GM12878 (cell line): ENCODE measurements around the gene DYNLT3. TPM values are rescaled to one million over a fixed set of nuclear protein-coding genes. Genes with fewer than 3 reads are reported as not detected.

ENCODE experiments used
- ATAC-seq: fragments of 200-7000 bp; cut with Tn5 transposase; 3 replicates; pipeline ENCODE4 v1.9.1; 2020; ENCODE audit warnings: mild to moderate bottlenecking, moderate library complexity
- BruUV-seq: library from RNA; stranded (reverse); fragments of 400-500 nt; replicated peaks from 2 replicates; lab custom pipeline; 2021; lab: Mats Ljungman, UMichigan
- CTCF ChIA-PET: fragments of 300-600 bp; sonication (Branson Sonifier 250); formaldehyde crosslinking; extraction: SDS; loops from one replicate; lab custom pipeline; 2021; ENCODE audit warnings: inconsistent platforms; lab: Yijun Ruan, JAX
- POLR2A ChIA-PET: fragments of 350-600 bp; formaldehyde crosslinking; extraction: SDS; loops from one replicate; lab custom pipeline; 2021; ENCODE audit warnings: inconsistent platforms; lab: Charles Lee
- RAD21 ChIA-PET: fragments of 300-600 bp; sonication (Branson Sonifier 250); formaldehyde crosslinking; loops from one replicate; lab custom pipeline; 2023; ENCODE audit warnings: antibody characterized with exemption; ENCODE audit not compliant: unreplicated experiment; lab: Charles Lee
- SMC1A ChIA-PET: fragments of 300-600 bp; sonication (Branson Sonifier 250); formaldehyde crosslinking; loops from one replicate; lab custom pipeline; 2023; ENCODE audit not compliant: unreplicated experiment, uncharacterized antibody; lab: Charles Lee
- DNase-seq: peaks from one replicate; pipeline ENCODE4 v3.0.0-alpha.2; 2011; ENCODE audit warnings: low read depth, low spot score
- FAIRE-seq: peaks from 3 replicates; lab custom pipeline; 2011; peaks lifted over from hg19 to GRCh38; lab: Jason Lieb, UNC
- H2AFZ ChIP-seq: 2 replicates; pipeline ENCODE4 v1.6.0; 2011; ENCODE audit warnings: low read depth, low read length, control low read depth; ENCODE audit not compliant: control insufficient read depth
- H3K27ac ChIP-seq: 2 replicates; pipeline ENCODE4 v1.5.1; 2011; ENCODE audit warnings: control low read depth; ENCODE audit not compliant: control insufficient read depth, insufficient read depth
- H3K27me3 ChIP-seq, 2 experiments: replicated peaks in 1 of 2; 2 replicates each; pipeline versions ENCODE4 v1.6.0 to v1.6.1; 2011; ENCODE audit warnings: low read length in 1 of 2; ENCODE audit not compliant: control insufficient read depth in 2 of 2, insufficient read depth in 2 of 2
- H3K36me3 ChIP-seq, 2 experiments: 2 replicates each; pipeline ENCODE4 v1.5.1; 2011; ENCODE audit warnings: low read length in 1 of 2; ENCODE audit not compliant: control insufficient read depth in 2 of 2, insufficient read depth in 2 of 2
- H3K4me1 ChIP-seq: 2 replicates; pipeline ENCODE4 v1.6.1; 2011; ENCODE audit warnings: mild to moderate bottlenecking, low read length, moderate library complexity, mixed read lengths; ENCODE audit not compliant: control insufficient read depth, insufficient read depth
- H3K4me2 ChIP-seq: 2 replicates; pipeline ENCODE4 v1.6.0; 2011; ENCODE audit warnings: control low read depth; ENCODE audit not compliant: control insufficient read depth, insufficient read depth
- H3K4me3 ChIP-seq: fragments of 200-600 bp; sonication (generic); 2 replicates; pipeline ENCODE4 v1.5.1; 2016
- H3K79me2 ChIP-seq: 2 replicates; pipeline ENCODE4 v1.6.0; 2011; ENCODE audit warnings: low read length; ENCODE audit not compliant: control insufficient read depth, insufficient read depth
- H3K9ac ChIP-seq: 2 replicates; pipeline ENCODE4 v1.8.0; 2011; ENCODE audit warnings: low read length, control low read depth, mixed read lengths; ENCODE audit not compliant: control insufficient read depth, insufficient read depth
- H3K9me3 ChIP-seq: replicated peaks from 3 replicates; pipeline ENCODE4 v1.5.1; 2011; ENCODE audit warnings: mild to moderate bottlenecking, low read length; ENCODE audit not compliant: control insufficient read depth, insufficient read depth
- H4K20me1 ChIP-seq: 2 replicates; pipeline ENCODE4 v1.6.0; 2011; ENCODE audit not compliant: control insufficient read depth, insufficient read depth
- CBFB ChIP-seq: IDR thresholded peaks from 2 replicates; pipeline ENCODE4 v1.6.1; 2016; ENCODE audit warnings: antibody characterized with exemption, low read depth
- CBX5 ChIP-seq: sonication (generic); IDR thresholded peaks from 2 replicates; pipeline ENCODE4 v1.6.1; 2016; ENCODE audit warnings: low read depth, moderate library complexity, mild to moderate bottlenecking, inconsistent platforms
- DPF2 ChIP-seq: fragments of 450-650 bp; IDR thresholded peaks from 2 replicates; pipeline ENCODE4 v1.6.1; 2017; ENCODE audit warnings: mild to moderate bottlenecking
- EGR1 ChIP-seq, 2 experiments: IDR thresholded peaks; 1 replicate in 1 of 2; 2 replicates in 1 of 2; pipeline ENCODE4 v1.6.1; 2011 to 2012; ENCODE audit warnings: low read depth in 2 of 2, low read length in 2 of 2, borderline replicate concordance in 1 of 2, mild to moderate bottlenecking in 1 of 2, moderate library complexity in 1 of 2
- FOXK2 ChIP-seq: fragments of 450-650 bp; IDR thresholded peaks from 2 replicates; pipeline ENCODE4 v1.6.1; 2017; ENCODE audit warnings: mild to moderate bottlenecking, moderate library complexity
- HDAC6 ChIP-seq: fragments of 200-600 bp; sonication (generic); IDR thresholded peaks from one replicate; pipeline ENCODE4 v1.8.0; 2017; ENCODE audit warnings: antibody characterized with exemption; ENCODE audit not compliant: unreplicated experiment
- HDGF ChIP-seq: fragments of 450-650 bp; IDR thresholded peaks from 2 replicates; pipeline ENCODE4 v1.6.1; 2016; ENCODE audit warnings: antibody characterized with exemption
- IKZF2 ChIP-seq, 2 experiments: fragments of 450-650 bp; IDR thresholded peaks; 2 replicates each; pipeline ENCODE4 v1.6.1; 2017; ENCODE audit warnings: mild to moderate bottlenecking in 2 of 2, moderate library complexity in 2 of 2
- IRF4 ChIP-seq: IDR thresholded peaks from 2 replicates; pipeline ENCODE4 v1.6.1; 2011; ENCODE audit warnings: low read depth, low read length
- KAT2A ChIP-seq: conservative IDR thresholded peaks from 2 replicates; pipeline ENCODE4 v1.6.1; 2011; ENCODE audit warnings: low read depth, low read length; ENCODE audit not compliant: control insufficient read depth
- RBBP5 ChIP-seq: fragments of 200-600 bp; sonication (generic); conservative IDR thresholded peaks from 2 replicates; pipeline ENCODE4 v1.6.1; 2016
- SKIL ChIP-seq: fragments of 450-650 bp; IDR thresholded peaks from 2 replicates; pipeline ENCODE4 v1.6.1; 2017; ENCODE audit warnings: mild to moderate bottlenecking, low read depth, inconsistent platforms; ENCODE audit not compliant: poor library complexity, severe bottlenecking
- SMAD1 ChIP-seq: fragments of 450-650 bp; IDR thresholded peaks from 2 replicates; pipeline ENCODE4 v1.6.1; 2018; ENCODE audit warnings: mild to moderate bottlenecking, low read depth; ENCODE audit not compliant: partially characterized antibody
- SREBF2 ChIP-seq: IDR thresholded peaks from 2 replicates; pipeline ENCODE4 v1.6.1; 2012; ENCODE audit warnings: mild to moderate bottlenecking, low read length
- ZNF687 ChIP-seq: fragments of 450-650 bp; IDR thresholded peaks from 2 replicates; pipeline ENCODE4 v1.6.1; 2017; ENCODE audit warnings: mild to moderate bottlenecking, moderate library complexity
- WGBS: methylation state at CpG from one replicate; pipeline ENCODE4 v1.1.6; 2016; ENCODE audit warnings: low lambda C conversion rate; ENCODE audit not compliant: insufficient replicate concordance, insufficient coverage; ENCODE audit errors: missing lambda C conversion rate; 5-methylcytosine and 5-hydroxymethylcytosine counted together
- in situ Hi-C: fragments of 300-500 bp; cut with MboI; formaldehyde crosslinking; loops from 9 replicates; pipeline ENCODE4 v1.14.3; 2018; ENCODE audit warnings: mixed read lengths
- intact Hi-C: fragments of 100-400 bp; cut with micrococcal nuclease; formaldehyde crosslinking; loops from one replicate; pipeline ENCODE4 v1.14.2; 2022; ENCODE audit not compliant: unreplicated experiment
- polyA plus RNA-seq, 11 experiments: library from polyadenylated mRNA; depleted of rRNA in 4 of 11; unstranded in 6 of 11; stranded (reverse) in 5 of 11; fragments of >200 nt; fragmentation: Nextera tagmentation in 4 of 11; fragmentation: Illumina TruSeq in 1 of 11; extraction: Ambion mirVana in 4 of 11; extraction: Trizol in 1 of 11; gene quantifications; 1 replicate in 1 of 11; 2 replicates in 10 of 11; pipeline versions ENCODE4 v1.2.1 to v1.2.3, GENCODE V29; 2011 to 2016; ENCODE audit warnings: inconsistent platforms in 2 of 11, missing spikeins in 2 of 11, low read depth in 1 of 11
- total RNA-seq, 4 experiments: library from RNA; depleted of rRNA in 3 of 4; stranded (reverse); fragments of >200 nt in 3 of 4; fragmentation: Illumina TruSeq in 1 of 4; extraction: Trizol in 1 of 4; gene quantifications; 2 replicates each; pipeline versions ENCODE4 v1.2.1 to v1.2.3, GENCODE V29; 2013 to 2021
- TF ChIP-seq, protein P1 (sequence below): fragments of 450-650 bp; IDR thresholded peaks from 2 replicates; pipeline ENCODE4 v1.6.1; 2017; ENCODE audit warnings: low read depth, mild to moderate bottlenecking, moderate library complexity

Gene DYNLT3
- total and polyA plus RNA-seq, 10 of the 15 experiments (the other 5 are each of a cell fraction or from before 2014, with no cell fraction given): 8.0 to 19.2 (median 12.8) TPM

DNA sequence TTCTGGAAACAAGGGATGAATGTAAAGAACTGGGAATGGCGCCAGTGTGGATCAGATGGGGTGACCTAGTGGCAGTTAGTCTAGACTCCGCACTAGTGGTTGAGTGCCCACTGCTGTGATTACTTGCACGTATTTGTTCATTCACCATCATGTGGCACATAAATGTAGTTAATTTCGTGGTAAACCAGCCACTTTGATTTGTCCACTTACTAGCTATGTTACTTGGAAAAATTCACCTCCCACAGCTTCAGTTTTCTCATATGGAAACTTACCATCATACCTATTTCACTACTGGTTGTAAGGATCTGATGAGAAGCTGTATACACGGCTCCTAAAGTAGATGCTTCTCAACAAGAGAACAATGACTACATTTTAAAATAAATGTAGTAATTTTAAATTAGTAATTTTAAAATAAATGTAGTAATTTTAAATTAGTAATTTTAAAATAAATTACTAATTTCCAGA, 394 bp upstream of the DYNLT3 start:
- H3K4me3 ChIP-seq: peak overlapping the region; percentile 81; the same call in 1 of the 2 replicates
- peak overlapping the region; percentile 47 for H3K9ac ChIP-seq
- H3K4me2 ChIP-seq: peak overlapping the region; percentile 66
- RAD21 ChIA-PET: no interaction called here
- no peaks in the 10 kb centered on the region for H3K4me1 ChIP-seq
- H4K20me1 ChIP-seq: no peaks in the 10 kb centered on the region
- no TSS peak for BruUV-seq
- 24% methylated on average over 5 of the region's 5 CpGs for WGBS
- POLR2A ChIA-PET: no interaction called here
- no peaks in the 10 kb centered on the region for H3K79me2 ChIP-seq
- peak overlapping the region; percentile 93 for H2AFZ ChIP-seq
- no peak for FAIRE-seq
- ATAC-seq: no peak; the same call in 2 of the 3 replicates
- in situ Hi-C loops (loop anchor here (25.0 kb wide), 1 partner anchor 360 kb away; no protein-coding TSS in a partner anchor), intact Hi-C loops (no loop called here)
- SMC1A ChIA-PET: no interaction called here
- CTCF ChIA-PET: interaction anchor here (1.0 to 1.1 kb wide), 3 partner anchors 20 to 86 kb away, joined by 3 to 4 read pairs (median 3); no protein-coding TSS in a partner anchor
- peak overlapping the region; percentile 46; the same call in 1 of the 2 replicates for H3K27ac ChIP-seq
- no peaks in the 10 kb centered on the region for H3K36me3 ChIP-seq
- no peak for DNase-seq
- H3K27me3 ChIP-seq: no peaks in the 10 kb centered on the region
- H3K9me3 ChIP-seq: no peaks in the 10 kb centered on the region
- no peak for TF ChIP-seq FOXK2
- peak; percentile 44 to 49; a peak in 2 of 4 replicates for TF ChIP-seq IKZF2 (IDR thresholded peaks at IDR 0.05)
- TF ChIP-seq SREBF2: no peak
- TF ChIP-seq HDGF: peak; percentile 9; the same call in 1 of the 2 replicates
- no peak for TF ChIP-seq SMAD1
- no peak for TF ChIP-seq CBFB
- TF ChIP-seq HDAC6: no peak
- TF ChIP-seq ZNF687: 0 out of 2 replicates have a peak, but pooled peaks have one; percentile 57
- TF ChIP-seq EGR1 (IDR thresholded peaks at IDR 0.05; ENCODE audit: borderline replicate concordance in 1 of 2, low read depth in 2 of 2, low read length in 2 of 2): 0 out of 3 replicates have a peak, but pooled peaks of 1 of the 2 experiments have one; percentile 3
- no peak for TF ChIP-seq KAT2A
- TF ChIP-seq CBX5: no peak
- no peak for TF ChIP-seq RBBP5
- TF ChIP-seq, protein P1, sequence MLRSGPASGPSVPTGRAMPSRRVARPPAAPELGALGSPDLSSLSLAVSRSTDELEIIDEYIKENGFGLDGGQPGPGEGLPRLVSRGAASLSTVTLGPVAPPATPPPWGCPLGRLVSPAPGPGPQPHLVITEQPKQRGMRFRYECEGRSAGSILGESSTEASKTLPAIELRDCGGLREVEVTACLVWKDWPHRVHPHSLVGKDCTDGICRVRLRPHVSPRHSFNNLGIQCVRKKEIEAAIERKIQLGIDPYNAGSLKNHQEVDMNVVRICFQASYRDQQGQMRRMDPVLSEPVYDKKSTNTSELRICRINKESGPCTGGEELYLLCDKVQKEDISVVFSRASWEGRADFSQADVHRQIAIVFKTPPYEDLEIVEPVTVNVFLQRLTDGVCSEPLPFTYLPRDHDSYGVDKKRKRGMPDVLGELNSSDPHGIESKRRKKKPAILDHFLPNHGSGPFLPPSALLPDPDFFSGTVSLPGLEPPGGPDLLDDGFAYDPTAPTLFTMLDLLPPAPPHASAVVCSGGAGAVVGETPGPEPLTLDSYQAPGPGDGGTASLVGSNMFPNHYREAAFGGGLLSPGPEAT: 0 out of 2 replicates have a peak, but pooled peaks have one; percentile 33
- no peak for TF ChIP-seq SKIL
- TF ChIP-seq DPF2: 0 out of 2 replicates have a peak, but pooled peaks have one; percentile 0
- no peak for TF ChIP-seq IRF4
